ENCODE results near the gene PLSCR1.

DNA sequence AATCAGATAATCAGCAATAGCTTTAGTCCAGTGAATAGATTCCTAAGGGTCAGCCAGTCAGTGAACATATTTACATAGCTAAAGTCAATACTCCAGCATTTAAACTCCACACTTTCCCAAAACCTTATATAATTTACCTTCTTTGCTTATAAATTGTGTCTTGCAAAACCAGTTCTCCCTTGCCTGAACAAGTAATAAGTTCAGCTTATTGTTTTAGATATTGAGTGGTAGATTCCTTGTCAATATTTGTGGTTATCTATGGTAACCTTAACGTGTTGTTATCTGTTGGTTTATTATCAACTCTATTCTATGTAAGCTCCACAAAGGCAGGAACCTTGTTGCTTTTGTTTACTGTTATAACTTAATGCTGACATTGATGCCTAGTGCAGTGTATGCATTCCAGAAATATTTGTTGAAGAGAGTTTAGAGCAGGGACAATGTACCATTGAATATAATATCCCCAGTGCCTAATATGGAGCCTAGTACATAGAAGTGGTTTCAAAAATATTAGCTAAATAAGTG, 36.7 kb upstream of the PLSCR1 start:
- TF ChIP-seq POLR2AphosphoS5 (IDR thresholded peaks at IDR 0.05; ENCODE audit: low read depth, low read length): no peak
- no peak for TF ChIP-seq POLR2A (IDR thresholded peaks at IDR 0.05; ENCODE audit: low read depth, low read length)
- no peak for TF ChIP-seq TAF1 (IDR thresholded peaks at IDR 0.05; ENCODE audit: low read depth, low read length)
